HL-60 (cell line): ENCODE results near the gene PCGF3.

Source experiments
- DNase-seq, 2 experiments: peaks; one replicate each; pipeline ENCODE4 v3.0.0-alpha.2; 2010 to 2020; ENCODE audit warnings: low read depth in 1 of 2, low spot score in 1 of 2
- H3K27ac ChIP-seq: fragments of 250-450 bp; sonication (Bioruptor Pico); replicated peaks from 2 replicates; pipeline ENCODE4 v1.5.1; 2020; ENCODE audit warnings: mild to moderate bottlenecking, moderate library complexity
- H3K27me3 ChIP-seq: fragments of 250-450 bp; sonication (Bioruptor Pico); 2 replicates; pipeline ENCODE4 v1.5.1; 2021; ENCODE audit warnings: mild to moderate bottlenecking, moderate library complexity; ENCODE audit not compliant: insufficient read depth, poor library complexity, severe bottlenecking
- H3K4me3 ChIP-seq: replicated peaks from 2 replicates; pipeline ENCODE4 v1.5.1; 2011; ENCODE audit warnings: mild to moderate bottlenecking, control low read depth, low read length; ENCODE audit not compliant: insufficient read depth
- CTCF ChIP-seq: IDR thresholded peaks from one replicate; pipeline ENCODE4 v1.5.1; 2011; ENCODE audit warnings: low read length, control low read depth, inconsistent platforms; ENCODE audit not compliant: insufficient read depth
- GABPA ChIP-seq: IDR thresholded peaks from 2 replicates; pipeline ENCODE4 v1.6.1; 2012; ENCODE audit warnings: low read depth
- POLR2AphosphoS5 ChIP-seq: IDR thresholded peaks from 2 replicates; pipeline ENCODE4 v1.6.1; 2012; ENCODE audit warnings: low read depth
- REST ChIP-seq: IDR thresholded peaks from 2 replicates; pipeline ENCODE4 v1.6.1; 2012; ENCODE audit warnings: low read depth; ENCODE audit not compliant: insufficient replicate concordance
- SPI1 ChIP-seq: IDR thresholded peaks from 2 replicates; pipeline ENCODE4 v1.6.1; 2012; ENCODE audit warnings: low read depth, mild to moderate bottlenecking, borderline replicate concordance

PCGF3 gene

GRCh38 chr4:657834-658667, 47.6 kb upstream of the PCGF3 start:
- no peak for DNase-seq
- TF ChIP-seq CTCF (no peak), GABPA (no peak), REST (no peak), POLR2AphosphoS5 (no peak), SPI1 (no peak)
- H3K27me3 ChIP-seq = peaks cover under 1% of the 10 kb centered on the region

GRCh38 chr4:658681-659667, 46.7 kb upstream of the PCGF3 start:
- DNase-seq = no peak
- TF ChIP-seq REST = no peak
- Histone ChIP-seq H3K27me3 (peaks cover 6% of the 10 kb centered on the region), H3K27ac (no peak overlapping the region), H3K4me3 (no peak overlapping the region)

More at GRCh38 chr4:657834-658667, 47.6 kb upstream of the PCGF3 start:
- Histone ChIP-seq H3K4me3 (no peak overlapping the region), H3K27ac (no peak overlapping the region)

- no peak overlapping the region for H3K27ac ChIP-seq
- no peak for TF ChIP-seq CTCF
- TF ChIP-seq POLR2AphosphoS5 = no peak
- TF ChIP-seq REST = no peak
- no peak for TF ChIP-seq SPI1
- TF ChIP-seq GABPA = no peak
- no peak overlapping the region for H3K4me3 ChIP-seq
- H3K27me3 ChIP-seq = peaks cover 10% of the 10 kb centered on the region
- no peak for DNase-seq
Observed at GRCh38 chr4:659851-660250, 45.8 kb upstream of the PCGF3 start.
